GM21737 (cell line): Measurements from ENCODE around the gene EED.

Experiments used
- ATAC-seq: cut with Tn5 transposase; IDR thresholded peaks from one replicate; pipeline ENCODE4 v1.9.1; 2021; ENCODE audit warnings: mild to moderate bottlenecking, moderate library complexity; ENCODE audit not compliant: unreplicated experiment

EED gene, protein sequence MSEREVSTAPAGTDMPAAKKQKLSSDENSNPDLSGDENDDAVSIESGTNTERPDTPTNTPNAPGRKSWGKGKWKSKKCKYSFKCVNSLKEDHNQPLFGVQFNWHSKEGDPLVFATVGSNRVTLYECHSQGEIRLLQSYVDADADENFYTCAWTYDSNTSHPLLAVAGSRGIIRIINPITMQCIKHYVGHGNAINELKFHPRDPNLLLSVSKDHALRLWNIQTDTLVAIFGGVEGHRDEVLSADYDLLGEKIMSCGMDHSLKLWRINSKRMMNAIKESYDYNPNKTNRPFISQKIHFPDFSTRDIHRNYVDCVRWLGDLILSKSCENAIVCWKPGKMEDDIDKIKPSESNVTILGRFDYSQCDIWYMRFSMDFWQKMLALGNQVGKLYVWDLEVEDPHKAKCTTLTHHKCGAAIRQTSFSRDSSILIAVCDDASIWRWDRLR

GRCh38 chr11:86244522-86245368 lies at the start of gene EED:
EED (plus strand) TSS chr11:86244753; CDS start chr11:86245230, 477 bp downstream.
- ATAC-seq: peak; percentile 51

- no peak for ATAC-seq
These were observed 49.6 kb upstream of the EED start for GRCh38 chr11:86194998-86195397.

GRCh38 chr11:86196085-86196696 lies 48.4 kb upstream of the EED start:
- ATAC-seq: no peak

DNA sequence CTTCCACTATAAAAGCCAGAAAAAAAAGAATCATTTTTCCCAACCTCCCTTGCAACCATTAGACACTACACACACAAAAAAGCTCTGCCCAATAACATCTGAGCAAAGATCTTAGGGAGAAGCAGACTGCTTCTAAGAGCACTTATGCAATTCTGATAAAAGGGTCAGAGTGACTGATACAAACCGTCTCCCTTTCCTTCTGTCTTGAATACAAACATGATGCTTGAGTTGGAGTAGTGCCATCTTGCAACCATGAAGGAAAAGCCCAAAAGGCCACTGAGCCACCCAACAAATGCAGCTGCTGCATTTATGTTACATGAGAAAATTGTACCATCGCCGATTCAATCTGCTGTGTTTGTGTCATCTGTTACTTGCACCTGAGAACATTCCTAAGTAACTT lies 47.6 kb upstream of the EED start:
- no peak for ATAC-seq

GRCh38 chr11:86197448-86197847 lies 47.1 kb upstream of the EED start:
- no peak for ATAC-seq

DNA sequence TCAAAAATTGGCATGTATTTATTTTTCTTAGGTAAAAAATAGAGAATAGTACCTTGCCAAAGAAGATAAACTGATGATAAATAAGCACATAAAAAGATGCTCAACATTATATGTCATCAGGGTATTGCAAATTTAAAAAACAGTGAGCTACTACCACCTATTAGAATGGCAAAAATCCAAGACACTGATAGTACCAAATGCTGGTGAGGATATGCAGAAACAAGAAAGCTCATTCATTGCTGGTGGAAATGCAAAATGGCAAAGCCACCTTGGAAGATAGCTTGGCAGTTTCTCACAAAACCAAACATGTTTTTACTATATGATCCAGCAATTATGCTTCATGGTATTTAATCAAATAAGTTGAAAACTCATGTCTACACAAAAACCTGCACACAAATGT lies 46.4 kb upstream of the EED start:
- ATAC-seq: no peak

DNA sequence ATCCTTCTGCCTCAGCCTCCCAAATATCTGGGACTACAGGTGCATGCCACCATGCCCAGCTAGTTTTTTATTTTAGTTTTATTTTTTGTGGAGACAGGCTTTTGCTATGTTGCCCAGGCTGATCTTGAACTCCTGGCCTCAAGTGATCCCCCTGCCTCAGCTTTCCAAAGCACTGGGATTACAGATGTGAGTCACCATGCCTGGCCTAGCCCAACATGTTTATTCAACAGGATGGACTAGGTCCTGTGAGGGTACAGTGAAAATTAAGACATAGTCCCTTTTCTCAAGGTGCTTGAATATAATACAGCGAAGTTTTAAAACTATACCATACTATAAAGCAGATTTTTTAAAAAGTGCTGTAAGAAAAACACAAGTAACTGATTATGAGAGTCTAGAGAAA lies 45.2 kb upstream of the EED start:
- no peak for ATAC-seq

DNA sequence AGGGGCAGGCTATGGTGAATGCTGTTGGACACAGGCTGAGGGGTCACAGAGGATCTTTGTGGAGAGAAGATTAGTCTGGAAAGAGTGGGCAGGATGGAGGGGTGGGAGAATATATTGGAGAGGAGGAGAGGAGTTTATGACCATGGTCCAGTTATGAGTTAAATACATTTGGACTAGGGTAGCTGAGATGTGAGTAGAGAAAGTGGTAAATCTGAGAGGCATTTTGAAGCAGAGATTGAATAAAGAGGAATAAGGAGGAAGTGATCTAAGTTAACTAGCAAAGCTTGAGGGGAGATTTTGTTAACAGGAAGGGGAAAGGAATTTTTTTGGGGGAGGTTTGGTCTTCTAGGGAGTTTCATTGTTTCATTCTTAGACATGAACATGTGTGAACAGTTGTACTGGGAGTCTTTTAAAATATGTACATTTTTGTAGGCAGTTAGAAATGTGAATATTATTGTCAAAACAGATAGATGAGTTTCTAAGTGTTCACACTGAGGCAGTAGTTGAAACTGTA lies 43.1 kb upstream of the EED start:
- ATAC-seq: no peak

DNA sequence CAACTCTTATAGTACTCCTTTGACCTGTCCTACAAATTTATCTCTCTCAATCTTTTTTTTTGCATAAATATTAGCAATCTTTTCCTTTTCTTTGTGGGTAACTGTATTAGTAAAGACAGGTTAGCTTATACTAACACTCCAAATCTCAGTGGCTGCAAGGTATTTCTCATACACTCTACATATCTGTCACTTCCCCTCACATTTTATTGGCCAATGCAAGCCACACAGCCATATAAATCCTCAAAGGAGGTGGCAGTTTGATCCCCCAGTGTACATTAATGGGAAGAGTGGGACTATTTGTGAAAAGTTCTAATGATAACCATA lies 42.6 kb upstream of the EED start:
- peak; percentile 32 for ATAC-seq

- no peak for ATAC-seq
These were observed 40.2 kb upstream of the EED start for GRCh38 chr11:86204356-86204755.

DNA sequence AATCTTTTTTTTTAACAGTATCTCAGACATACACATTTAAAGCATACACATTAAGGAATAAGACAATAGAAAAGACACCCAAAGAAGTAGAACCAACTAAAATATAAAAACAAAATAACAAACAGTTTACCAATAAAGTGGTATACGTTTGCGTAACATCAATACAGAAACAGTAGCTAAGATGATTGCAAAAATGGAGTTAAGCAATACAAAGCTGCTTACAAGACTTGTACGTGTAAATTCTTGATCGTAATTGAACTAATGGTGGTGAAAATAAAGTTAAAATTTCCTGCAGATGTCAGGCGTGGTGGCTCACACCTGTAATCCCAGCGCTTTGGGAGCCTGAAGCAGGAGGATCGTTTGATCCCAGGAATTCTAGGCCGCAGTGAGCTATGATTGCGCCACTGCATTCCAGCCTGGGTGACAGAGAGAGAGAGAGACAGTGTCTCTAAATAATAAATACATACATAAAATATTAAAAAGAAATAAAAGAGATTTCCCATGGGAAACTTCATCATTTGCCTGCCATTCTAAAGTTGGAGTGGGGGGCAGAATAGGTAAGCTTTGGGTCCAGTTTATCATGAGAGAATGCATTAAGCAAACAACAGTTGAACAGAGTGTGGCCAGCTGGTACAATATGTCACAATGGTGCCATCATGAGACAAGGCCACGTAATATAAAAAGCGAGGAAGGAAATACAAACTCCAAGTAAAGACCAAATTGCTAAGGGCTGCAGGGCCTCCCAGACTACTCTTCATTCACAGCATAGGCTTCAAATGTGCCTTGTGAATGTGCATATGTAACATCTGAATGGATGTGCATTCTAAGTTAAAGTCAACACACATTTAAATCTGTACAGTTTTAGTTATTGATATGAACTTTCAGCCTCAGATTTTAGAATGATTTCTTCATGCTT lies 38.9 kb upstream of the EED start:
- no peak for ATAC-seq

DNA sequence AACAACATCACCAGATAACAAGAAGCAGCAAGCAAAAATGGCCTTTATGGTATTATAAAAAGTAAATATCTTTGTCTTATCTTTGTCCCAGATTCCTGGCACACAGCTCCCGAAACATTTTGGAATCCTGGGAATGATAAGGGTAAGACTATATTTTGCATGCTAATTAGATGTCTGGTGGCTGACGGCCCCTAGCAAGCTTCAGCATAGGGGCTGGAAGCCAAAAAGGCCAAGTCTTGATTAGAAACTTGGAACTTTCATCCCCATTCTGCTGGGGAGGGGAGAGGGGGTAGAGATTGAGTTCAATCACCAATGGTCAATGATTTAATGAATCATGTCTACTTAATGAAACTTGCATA lies 38.2 kb upstream of the EED start:
- no peak for ATAC-seq

DNA sequence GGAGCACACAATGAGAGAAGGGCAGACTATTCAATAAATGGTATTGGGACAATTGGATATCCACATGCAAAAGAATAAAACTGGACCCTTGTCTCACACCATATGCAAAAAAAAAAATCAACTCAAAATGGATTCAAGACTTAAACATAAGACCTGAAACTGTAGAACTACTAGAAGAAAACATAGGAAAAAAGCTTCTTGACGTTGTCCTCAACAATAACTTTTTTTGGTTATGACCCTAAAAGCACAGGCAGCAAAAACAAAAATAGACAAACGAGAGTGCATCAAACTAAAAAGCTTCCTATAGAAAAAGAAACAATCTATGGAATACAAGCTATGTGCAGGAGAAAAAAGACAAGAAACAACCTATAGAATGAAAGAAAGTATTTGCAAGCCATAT lies 37.1 kb upstream of the EED start:
- ATAC-seq: no peak

DNA sequence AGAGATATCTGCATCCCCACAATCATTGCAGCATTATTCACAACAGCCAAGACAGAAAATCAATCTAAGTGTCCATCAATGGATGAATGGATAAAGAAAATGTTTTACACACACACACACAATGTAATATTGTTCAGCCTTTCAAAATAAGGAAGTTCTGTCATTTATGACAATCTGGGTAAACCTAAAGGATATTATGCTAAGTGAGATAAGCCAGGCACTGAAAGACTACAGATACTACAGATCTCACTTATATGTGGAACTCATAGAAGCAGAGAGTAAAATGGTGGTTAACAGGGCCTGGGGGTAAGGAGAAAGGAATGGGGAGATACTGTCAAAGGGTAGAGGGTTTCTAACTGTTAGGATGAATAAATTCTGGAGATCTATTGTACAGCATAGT lies 36.0 kb upstream of the EED start:
- ATAC-seq: no peak

DNA sequence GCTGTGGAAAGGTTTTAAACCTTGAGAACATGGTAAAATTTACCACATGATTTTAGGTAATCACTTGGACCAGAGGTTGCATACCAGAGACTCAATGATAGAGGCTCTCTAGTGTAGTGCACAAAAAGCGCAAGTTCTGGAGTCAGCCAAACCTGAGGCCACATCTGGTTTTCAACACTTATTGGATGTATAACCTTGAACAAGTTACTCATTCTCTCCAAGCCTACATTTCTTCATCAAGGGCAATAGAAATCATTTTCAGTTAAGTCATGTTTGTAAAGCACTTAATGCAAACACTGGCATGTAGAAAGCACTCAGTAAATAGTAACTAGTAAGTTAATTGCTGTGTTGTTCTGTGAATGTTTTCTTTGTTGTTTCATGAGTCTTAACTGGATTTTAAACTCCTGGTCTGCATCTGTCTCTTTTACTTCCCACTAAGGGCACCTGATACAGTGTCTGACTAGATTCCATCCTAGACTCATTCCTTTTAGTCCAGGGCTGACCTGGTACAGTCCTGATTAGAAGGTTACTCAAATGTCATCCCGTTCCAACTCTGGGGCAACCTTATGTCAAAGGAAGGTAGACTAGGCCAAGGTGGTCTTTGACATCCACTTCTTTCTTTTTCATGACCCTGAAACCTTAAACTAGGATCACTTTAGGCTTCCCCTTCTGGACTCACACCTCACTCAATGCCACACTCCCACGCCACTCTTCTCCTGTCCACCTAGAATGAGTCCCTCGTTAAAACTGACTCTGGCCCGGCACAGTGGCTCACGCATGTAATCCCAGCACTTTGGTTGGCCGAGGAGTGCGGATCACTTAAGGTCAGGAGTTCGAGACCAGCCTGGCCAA lies 34.5 kb upstream of the EED start:
- ATAC-seq: no peak

DNA sequence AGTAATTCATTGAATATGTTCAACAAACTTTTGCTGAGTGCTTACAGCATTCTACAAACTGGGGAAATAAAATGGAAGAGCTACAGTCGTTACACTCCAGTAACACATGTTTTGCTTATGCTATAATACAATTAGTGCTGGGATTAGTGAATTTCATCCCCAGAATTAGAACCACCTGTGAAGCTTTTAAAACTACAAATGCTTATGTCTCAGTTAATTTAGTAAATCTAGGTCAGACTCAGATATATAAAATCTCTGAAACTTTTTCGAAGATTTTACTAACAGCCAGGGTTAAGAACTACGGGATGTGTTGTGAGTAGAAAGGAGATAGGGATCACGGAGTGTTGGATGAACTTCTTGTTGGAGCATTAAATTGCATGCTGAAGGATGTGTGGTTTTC lies 33.7 kb upstream of the EED start:
- no peak for ATAC-seq

GRCh38 chr11:86211619-86212018 lies 32.9 kb upstream of the EED start:
- ATAC-seq: peak; percentile 46

GRCh38 chr11:86212019-86212611 lies 32.4 kb upstream of the EED start:
- no peak for ATAC-seq

GRCh38 chr11:86214710-86215109 lies 29.8 kb upstream of the EED start:
- peak; percentile 41 for ATAC-seq
